CD4-positive, alpha-beta T cell treated with Interleukin-15 for 4 hours (primary cell): ENCODE data around the gene ZNF98.

Experiments used
- DNase-seq: peaks from one replicate; pipeline ENCODE4 v3.0.0-alpha.2; 2020; ENCODE audit warnings: low spot score

ZNF98 gene

GRCh38 chr19:22422211-22422610 is at the start of gene ZNF98:
Gene ZNF98, minus strand, starts transcription at chr19:22422346. Its CDS starts 122 bp downstream, at chr19:22422224.
- DNase-seq = no peak

- no peak for DNase-seq
These were observed 24.5 kb upstream of the ZNF98 start for GRCh38 chr19:22446605-22447004.

- DNase-seq = no peak
These were observed 15.9 kb upstream of the ZNF98 start for GRCh38 chr19:22438011-22438410.

GRCh38 chr19:22427960-22428913 is 6.1 kb upstream of the ZNF98 start:
- no peak for DNase-seq

- DNase-seq = no peak
These were observed 5.4 kb upstream of the ZNF98 start for GRCh38 chr19:22427547-22427946.

GRCh38 chr19:22426901-22427300 is 4.8 kb upstream of the ZNF98 start:
- DNase-seq = no peak

GRCh38 chr19:22421797-22422196 is 349 bp downstream of the ZNF98 start:
- no peak for DNase-seq

- DNase-seq = no peak
These were observed 67.5 kb downstream of the ZNF98 start for GRCh38 chr19:22354665-22355064.
